GM12878 (cell line): ENCODE data around the gene NIPA2. TPM values are rescaled to one million over a fixed set of nuclear protein-coding genes. Genes with fewer than 3 reads are reported as not detected.

Experiments
- ATAC-seq: fragments of 200-7000 bp; cut with Tn5 transposase; 3 replicates; pipeline ENCODE4 v1.9.1; 2020; ENCODE audit warnings: mild to moderate bottlenecking, moderate library complexity
- BruUV-seq: library from RNA; stranded (reverse); fragments of 400-500 nt; replicated peaks from 2 replicates; lab custom pipeline; 2021; lab: Mats Ljungman, UMichigan
- CTCF ChIA-PET: fragments of 300-600 bp; sonication (Branson Sonifier 250); formaldehyde crosslinking; extraction: SDS; loops from one replicate; lab custom pipeline; 2021; ENCODE audit warnings: inconsistent platforms; lab: Yijun Ruan, JAX
- POLR2A ChIA-PET: fragments of 350-600 bp; formaldehyde crosslinking; extraction: SDS; loops from one replicate; lab custom pipeline; 2021; ENCODE audit warnings: inconsistent platforms; lab: Charles Lee
- RAD21 ChIA-PET: fragments of 300-600 bp; sonication (Branson Sonifier 250); formaldehyde crosslinking; loops from one replicate; lab custom pipeline; 2023; ENCODE audit warnings: antibody characterized with exemption; ENCODE audit not compliant: unreplicated experiment; lab: Charles Lee
- SMC1A ChIA-PET: fragments of 300-600 bp; sonication (Branson Sonifier 250); formaldehyde crosslinking; loops from one replicate; lab custom pipeline; 2023; ENCODE audit not compliant: unreplicated experiment, uncharacterized antibody; lab: Charles Lee
- DNase-seq: peaks from one replicate; pipeline ENCODE4 v3.0.0-alpha.2; 2011; ENCODE audit warnings: low read depth, low spot score
- FAIRE-seq: peaks from 3 replicates; lab custom pipeline; 2011; peaks lifted over from hg19 to GRCh38; lab: Jason Lieb, UNC
- H2AFZ ChIP-seq: 2 replicates; pipeline ENCODE4 v1.6.0; 2011; ENCODE audit warnings: low read depth, low read length, control low read depth; ENCODE audit not compliant: control insufficient read depth
- H3K27ac ChIP-seq: 2 replicates; pipeline ENCODE4 v1.5.1; 2011; ENCODE audit warnings: control low read depth; ENCODE audit not compliant: control insufficient read depth, insufficient read depth
- H3K27me3 ChIP-seq, 2 experiments: replicated peaks in 1 of 2; 2 replicates each; pipeline versions ENCODE4 v1.6.0 to v1.6.1; 2011; ENCODE audit warnings: low read length in 1 of 2; ENCODE audit not compliant: control insufficient read depth in 2 of 2, insufficient read depth in 2 of 2
- H3K36me3 ChIP-seq, 2 experiments: 2 replicates each; pipeline ENCODE4 v1.5.1; 2011; ENCODE audit warnings: low read length in 1 of 2; ENCODE audit not compliant: control insufficient read depth in 2 of 2, insufficient read depth in 2 of 2
- H3K4me1 ChIP-seq: 2 replicates; pipeline ENCODE4 v1.6.1; 2011; ENCODE audit warnings: mild to moderate bottlenecking, low read length, moderate library complexity, mixed read lengths; ENCODE audit not compliant: control insufficient read depth, insufficient read depth
- H3K4me2 ChIP-seq: 2 replicates; pipeline ENCODE4 v1.6.0; 2011; ENCODE audit warnings: control low read depth; ENCODE audit not compliant: control insufficient read depth, insufficient read depth
- H3K4me3 ChIP-seq: fragments of 200-600 bp; sonication (generic); 2 replicates; pipeline ENCODE4 v1.5.1; 2016
- H3K79me2 ChIP-seq: 2 replicates; pipeline ENCODE4 v1.6.0; 2011; ENCODE audit warnings: low read length; ENCODE audit not compliant: control insufficient read depth, insufficient read depth
- H3K9ac ChIP-seq: 2 replicates; pipeline ENCODE4 v1.8.0; 2011; ENCODE audit warnings: low read length, control low read depth, mixed read lengths; ENCODE audit not compliant: control insufficient read depth, insufficient read depth
- H3K9me3 ChIP-seq: replicated peaks from 3 replicates; pipeline ENCODE4 v1.5.1; 2011; ENCODE audit warnings: mild to moderate bottlenecking, low read length; ENCODE audit not compliant: control insufficient read depth, insufficient read depth
- H4K20me1 ChIP-seq: 2 replicates; pipeline ENCODE4 v1.6.0; 2011; ENCODE audit not compliant: control insufficient read depth, insufficient read depth
- BCLAF1 ChIP-seq: fragments of 450-650 bp; IDR thresholded peaks from 2 replicates; pipeline ENCODE4 v1.6.1; 2017; ENCODE audit warnings: antibody characterized with exemption, mild to moderate bottlenecking, moderate library complexity
- ESRRA ChIP-seq: IDR thresholded peaks from 2 replicates; pipeline ENCODE4 v1.6.1; 2012; ENCODE audit warnings: mild to moderate bottlenecking, low read length, improper control_type of control experiment
- EZH2 ChIP-seq: IDR thresholded peaks from 2 replicates; pipeline ENCODE4 v1.6.1; 2012; ENCODE audit warnings: low read depth, mild to moderate bottlenecking, control low read depth, inconsistent platforms, low read length, borderline replicate concordance; ENCODE audit not compliant: control insufficient read depth
- MLLT1 ChIP-seq: fragments of 450-650 bp; IDR thresholded peaks from 2 replicates; pipeline ENCODE4 v1.6.1; 2016; ENCODE audit warnings: mild to moderate bottlenecking
- NBN ChIP-seq: fragments of 450-650 bp; IDR thresholded peaks from 2 replicates; pipeline ENCODE4 v1.6.1; 2016
- NFXL1 ChIP-seq: fragments of 450-650 bp; IDR thresholded peaks from 2 replicates; pipeline ENCODE4 v1.6.1; 2017; ENCODE audit warnings: antibody characterized with exemption, mild to moderate bottlenecking, borderline replicate concordance
- POLR2AphosphoS2 ChIP-seq: IDR thresholded peaks from 2 replicates; pipeline ENCODE4 v1.6.1; 2011; ENCODE audit warnings: low read depth, mild to moderate bottlenecking, low read length, improper control_type of control experiment, moderate library complexity
- REST ChIP-seq: IDR thresholded peaks from 2 replicates; pipeline ENCODE4 v1.6.1; 2012; ENCODE audit warnings: mild to moderate bottlenecking, low read depth, low read length
- STAT1 ChIP-seq: fragments of 450-650 bp; conservative IDR thresholded peaks from 2 replicates; pipeline ENCODE4 v1.6.1; 2014; ENCODE audit warnings: antibody characterized with exemption, mild to moderate bottlenecking
- STAT3 ChIP-seq: IDR thresholded peaks from 2 replicates; pipeline ENCODE4 v1.6.1; 2011; ENCODE audit warnings: low read depth, low read length, improper control_type of control experiment
- ZNF24 ChIP-seq: fragments of 450-650 bp; IDR thresholded peaks from 2 replicates; pipeline ENCODE4 v1.6.1; 2017; ENCODE audit warnings: antibody characterized with exemption, mild to moderate bottlenecking
- WGBS: methylation state at CpG from one replicate; pipeline ENCODE4 v1.1.6; 2016; ENCODE audit warnings: low lambda C conversion rate; ENCODE audit not compliant: insufficient replicate concordance, insufficient coverage; ENCODE audit errors: missing lambda C conversion rate; 5-methylcytosine and 5-hydroxymethylcytosine counted together
- in situ Hi-C: fragments of 300-500 bp; cut with MboI; formaldehyde crosslinking; loops from 9 replicates; pipeline ENCODE4 v1.14.3; 2018; ENCODE audit warnings: mixed read lengths
- intact Hi-C: fragments of 100-400 bp; cut with micrococcal nuclease; formaldehyde crosslinking; loops from one replicate; pipeline ENCODE4 v1.14.2; 2022; ENCODE audit not compliant: unreplicated experiment
- polyA plus RNA-seq, 11 experiments: library from polyadenylated mRNA; depleted of rRNA in 4 of 11; unstranded in 6 of 11; stranded (reverse) in 5 of 11; fragments of >200 nt; fragmentation: Nextera tagmentation in 4 of 11; fragmentation: Illumina TruSeq in 1 of 11; extraction: Ambion mirVana in 4 of 11; extraction: Trizol in 1 of 11; gene quantifications; 1 replicate in 1 of 11; 2 replicates in 10 of 11; pipeline versions ENCODE4 v1.2.1 to v1.2.3, GENCODE V29; 2011 to 2016; ENCODE audit warnings: inconsistent platforms in 2 of 11, missing spikeins in 2 of 11, low read depth in 1 of 11
- total RNA-seq, 4 experiments: library from RNA; depleted of rRNA in 3 of 4; stranded (reverse); fragments of >200 nt in 3 of 4; fragmentation: Illumina TruSeq in 1 of 4; extraction: Trizol in 1 of 4; gene quantifications; 2 replicates each; pipeline versions ENCODE4 v1.2.1 to v1.2.3, GENCODE V29; 2013 to 2021

Gene NIPA2
- total and polyA plus RNA-seq, 10 of the 15 experiments (the other 5 are each of a cell fraction or from before 2014, with no cell fraction given), result 24.4 to 159 (median 96.5) TPM

GRCh38 chr15:22878103-22878502 is 39.6 kb downstream of the NIPA2 start (continued):
- TF ChIP-seq REST (no peak), ZNF24 (no peak), STAT3 (no peak)

- FAIRE-seq, result no peak
- ATAC-seq, result no peak
- 92% methylated on average over 33 of the region's 33 CpGs for WGBS
- intact Hi-C loops, result no loop called here
- BruUV-seq, result no TSS peak
- Histone ChIP-seq H3K36me3 (peaks cover 6 to 14% of the 10 kb centered on the region in 2 experiments; a peak in 3 of 4 replicates), H3K9ac (no peak overlapping the region), H2AFZ (no peak overlapping the region), H4K20me1 (no peaks in the 10 kb centered on the region), H3K4me3 (no peak overlapping the region), H3K27ac (no peak overlapping the region), H3K9me3 (no peaks in the 10 kb centered on the region; the same call in 2 of the 3 replicates), H3K4me1 (no peaks in the 10 kb centered on the region), H3K27me3 (no peaks in the 10 kb centered on the region), H3K4me2 (no peak overlapping the region), H3K79me2 (no peaks in the 10 kb centered on the region)
- ChIA-PET CTCF (no interaction called here), POLR2A (no interaction called here), RAD21 (no interaction called here), SMC1A (no interaction called here)
- in situ Hi-C loops, result no loop called here
- DNase-seq, result no peak
- TF ChIP-seq NBN (no peak), NFXL1 (no peak), EZH2 (no peak), MLLT1 (no peak), POLR2AphosphoS2 (no peak), STAT3 (no peak), ESRRA (no peak), BCLAF1 (no peak), STAT1 (no peak)
Measured at GRCh38 chr15:22880068-22880980, 41.9 kb downstream of the NIPA2 start.
